BE2C (cell line): ENCODE measurements around the gene FAM24B.
"Not testable (repeated sequence)": the region's sequence is repeated elsewhere in the genome, so short reads cannot be mapped to it uniquely, and the experiment has no call there.

Experiments
- DNase-seq: peaks from one replicate; pipeline ENCODE4 v3.0.0-alpha.2; 2020
- H3K27me3 ChIP-seq: fragments of 250-450 bp; sonication (Bioruptor Pico); 2 replicates; pipeline ENCODE4 v1.5.1; 2020; ENCODE audit warnings: mild to moderate bottlenecking
- H3K36me3 ChIP-seq: fragments of 250-450 bp; sonication (Bioruptor Pico); 2 replicates; pipeline ENCODE4 v1.5.1; 2020; ENCODE audit warnings: mild to moderate bottlenecking
- H3K4me1 ChIP-seq: fragments of 250-450 bp; sonication (Bioruptor Pico); 2 replicates; pipeline ENCODE4 v1.5.1; 2020
- H3K4me3 ChIP-seq: 2 replicates; pipeline ENCODE4 v1.5.1; 2011; ENCODE audit warnings: low read depth, low read length
- H3K9me3 ChIP-seq: fragments of 250-450 bp; sonication (Bioruptor Pico); 2 replicates; pipeline ENCODE4 v1.5.1; 2020
- CTCF ChIP-seq: IDR thresholded peaks from 2 replicates; pipeline ENCODE4 v1.5.1; 2012; ENCODE audit warnings: mild to moderate bottlenecking, low read depth, low read length

The FAM24B gene

DNA sequence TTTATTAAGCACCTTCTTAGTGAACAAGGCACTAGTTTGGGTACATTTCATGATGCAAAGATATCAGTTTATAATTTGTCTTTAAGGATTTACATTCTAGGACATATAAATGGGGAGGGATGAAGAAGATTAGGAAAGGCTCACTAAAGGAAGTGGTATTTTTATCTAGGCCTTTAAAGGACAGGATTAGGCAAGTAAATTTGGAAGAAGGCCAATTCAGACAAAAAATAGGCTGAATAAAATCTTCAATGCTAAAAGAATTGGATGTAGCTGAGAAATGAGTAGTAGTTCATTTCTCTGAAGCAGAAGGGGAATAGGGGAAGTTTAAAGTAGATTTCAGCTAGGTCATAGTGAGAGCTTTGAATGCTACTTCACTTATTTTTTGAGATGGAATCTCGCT lies 4.8 kb upstream of the FAM24B start:
- TF ChIP-seq CTCF: no peak
- no peaks in the 10 kb centered on the region for H3K9me3 ChIP-seq
- H3K4me3 ChIP-seq: no peak overlapping the region
- H3K4me1 ChIP-seq: peaks cover 7% of the 10 kb centered on the region
- no peaks in the 10 kb centered on the region for H3K36me3 ChIP-seq
- no peaks in the 10 kb centered on the region for H3K27me3 ChIP-seq
- DNase-seq: no peak

GRCh38 chr10:122882766-122883165 lies 3.4 kb upstream of the FAM24B start:
- Histone ChIP-seq H3K9me3 (no peaks in the 10 kb centered on the region), H3K36me3 (no peaks in the 10 kb centered on the region), H3K4me1 (peaks cover 7% of the 10 kb centered on the region), H3K27me3 (no peaks in the 10 kb centered on the region), H3K4me3 (no peak overlapping the region)
- no peak for TF ChIP-seq CTCF
- DNase-seq: no peak

- TF ChIP-seq CTCF: no peak
- Histone ChIP-seq H3K4me3 (peak overlapping the region; percentile 72), H3K36me3 (no peaks in the 10 kb centered on the region), H3K4me1 (peaks cover 7% of the 10 kb centered on the region), H3K9me3 (no peaks in the 10 kb centered on the region), H3K27me3 (no peaks in the 10 kb centered on the region)
- DNase-seq: peak; percentile 21
Observed at GRCh38 chr10:122878799-122879338, 512 bp downstream of the FAM24B start.

DNA sequence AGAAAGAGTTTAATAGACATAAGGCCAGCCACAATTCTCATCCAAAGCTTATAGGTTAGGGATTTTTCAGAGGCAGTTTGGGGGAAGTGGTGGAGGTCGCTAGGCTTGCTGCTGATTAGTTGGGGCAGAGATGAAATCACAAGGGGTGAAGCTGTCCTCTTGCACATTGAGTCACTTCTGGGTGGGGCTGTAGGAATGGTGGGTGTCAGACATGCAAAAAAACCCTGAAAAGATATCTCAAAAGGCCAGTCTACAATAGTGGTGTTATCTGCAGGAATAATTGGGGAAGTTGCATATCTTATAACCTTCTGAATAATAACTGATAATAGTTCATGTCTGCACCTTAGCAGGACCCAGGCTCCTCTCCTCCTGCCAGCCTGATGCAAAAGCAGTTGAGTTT lies 2.1 kb downstream of the FAM24B start:
- Histone ChIP-seq H3K9me3 (no peaks in the 10 kb centered on the region), H3K4me3 (no peak overlapping the region), H3K27me3 (no peaks in the 10 kb centered on the region), H3K4me1 (no peaks in the 10 kb centered on the region; the same call in 1 of the 2 replicates), H3K36me3 (no peaks in the 10 kb centered on the region)
- no peak for DNase-seq
- no peak for TF ChIP-seq CTCF

- no peak for DNase-seq
- no peak for TF ChIP-seq CTCF
- H3K4me3 ChIP-seq: no peak overlapping the region
- H3K27me3 ChIP-seq: no peaks in the 10 kb centered on the region
- H3K4me1 ChIP-seq: no peaks in the 10 kb centered on the region; the same call in 1 of the 2 replicates
- H3K9me3 ChIP-seq: no peaks in the 10 kb centered on the region
- H3K36me3 ChIP-seq: no peaks in the 10 kb centered on the region
Observed at GRCh38 chr10:122876467-122876855, 2.9 kb downstream of the FAM24B start.

- H3K27me3 ChIP-seq: no peaks in the 10 kb centered on the region
- no peaks in the 10 kb centered on the region for H3K36me3 ChIP-seq
- no peak overlapping the region for H3K4me3 ChIP-seq
- TF ChIP-seq CTCF: no peak
- no peaks in the 10 kb centered on the region; the same call in 1 of the 2 replicates for H3K4me1 ChIP-seq
- no peak for DNase-seq
- H3K9me3 ChIP-seq: no peaks in the 10 kb centered on the region
Observed at GRCh38 chr10:122875843-122876466, 3.4 kb downstream of the FAM24B start.

DNA sequence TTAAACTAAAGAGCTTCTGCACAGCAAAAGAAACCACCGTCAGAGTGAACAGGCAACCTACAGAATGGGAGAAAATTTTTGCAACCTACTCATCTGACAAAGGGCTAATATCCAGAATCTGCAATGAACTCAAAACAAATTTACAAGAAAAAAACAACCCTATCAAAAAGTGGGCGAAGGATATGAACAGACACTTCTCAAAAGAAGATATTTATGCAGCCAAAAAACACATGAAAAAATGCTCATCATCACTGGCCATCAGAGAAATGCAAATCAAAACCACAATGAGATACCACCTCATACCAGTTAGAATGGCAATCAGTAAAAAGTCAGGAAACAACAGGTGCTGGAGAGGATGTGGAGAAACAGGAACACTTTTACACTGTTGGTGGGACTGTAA lies 7.4 kb downstream of the FAM24B start:
- H3K4me1 ChIP-seq, H3K4me3 ChIP-seq, H3K36me3 ChIP-seq, DNase-seq, H3K9me3 ChIP-seq, H3K27me3 ChIP-seq: not testable (repeated sequence)

- H3K27me3 ChIP-seq, H3K9me3 ChIP-seq, H3K4me3 ChIP-seq, H3K36me3 ChIP-seq, H3K4me1 ChIP-seq, DNase-seq: not testable (repeated sequence)
Observed at GRCh38 chr10:122868768-122869167, 10.6 kb downstream of the FAM24B start.

DNA sequence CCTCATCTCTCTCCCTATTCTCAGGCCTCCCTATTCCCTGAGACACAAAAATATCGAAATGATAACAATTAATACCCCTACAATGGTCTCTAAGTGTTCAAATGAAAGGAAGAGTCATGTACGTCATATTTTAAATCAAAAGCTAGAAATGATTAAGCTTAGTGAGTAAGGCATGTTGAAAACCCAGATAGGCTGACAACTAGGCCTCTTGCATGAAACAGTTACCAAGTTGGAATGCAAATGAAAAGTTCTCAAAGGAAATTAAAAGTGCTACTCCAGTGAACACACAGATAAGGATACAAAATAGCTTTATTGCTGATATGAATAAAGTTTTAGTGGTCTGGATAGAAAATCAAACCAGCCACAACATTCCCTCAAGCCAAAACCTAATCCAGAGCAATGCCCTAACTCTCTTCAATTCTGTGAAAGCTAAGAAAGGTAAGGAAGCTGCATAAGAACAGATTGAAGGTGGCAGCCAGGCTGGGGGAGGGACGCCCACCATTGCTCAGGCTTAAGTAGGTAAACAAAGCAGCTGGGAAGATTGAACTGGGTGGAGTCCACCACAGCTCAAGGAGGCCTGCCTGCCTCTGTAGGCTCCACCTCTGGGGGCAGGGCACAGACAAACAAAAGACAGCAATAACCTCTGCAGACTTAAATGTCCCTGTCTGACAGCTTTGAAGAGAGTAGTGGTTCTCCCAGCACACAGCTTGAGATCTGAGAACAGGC lies 12.5 kb downstream of the FAM24B start:
- not testable (repeated sequence) for H3K27me3 ChIP-seq, H3K4me3 ChIP-seq, H3K9me3 ChIP-seq, H3K4me1 ChIP-seq, H3K36me3 ChIP-seq, DNase-seq
